Keratinocyte (primary cell): ENCODE measurements around the gene SLC28A3. TPM values are rescaled to one million over a fixed set of nuclear protein-coding genes. Genes with fewer than 3 reads are reported as not detected.

Experiments used
- DNase-seq: peaks from one replicate; pipeline ENCODE4 v3.0.0-alpha.2; 2011; ENCODE audit warnings: low read depth, missing footprints, low spot score
- FAIRE-seq: peaks from 2 replicates; lab custom pipeline; 2011; peaks lifted over from hg19 to GRCh38; lab: Jason Lieb, UNC
- H2AFZ ChIP-seq: 2 replicates; pipeline ENCODE4 v1.6.0; 2012; ENCODE audit warnings: low read length, control low read depth, inconsistent platforms; ENCODE audit not compliant: control insufficient read depth
- H3K27ac ChIP-seq: 2 replicates; pipeline ENCODE4 v1.5.1; 2011; ENCODE audit warnings: low read length; ENCODE audit not compliant: control insufficient read depth, insufficient read depth
- H3K27me3 ChIP-seq: 3 replicates; pipeline ENCODE4 v1.6.0; 2011; ENCODE audit warnings: low read length; ENCODE audit not compliant: control insufficient read depth, insufficient read depth; ENCODE audit errors: extremely low read depth
- H3K36me3 ChIP-seq, 2 experiments: 2 replicates in 1 of 2; 3 replicates in 1 of 2; pipeline ENCODE4 v1.5.1; 2011; ENCODE audit warnings: low read length in 2 of 2, mild to moderate bottlenecking in 1 of 2; ENCODE audit not compliant: control insufficient read depth in 2 of 2, insufficient read depth in 2 of 2; ENCODE audit errors: extremely low read depth in 1 of 2
- H3K4me1 ChIP-seq: 3 replicates; pipeline ENCODE4 v1.5.1; 2011; ENCODE audit warnings: low read length; ENCODE audit not compliant: control insufficient read depth, insufficient read depth; ENCODE audit errors: extremely low read depth
- H3K4me2 ChIP-seq: 3 replicates; pipeline ENCODE4 v1.6.0; 2011; ENCODE audit warnings: low read depth, low read length; ENCODE audit not compliant: control insufficient read depth, insufficient read depth; ENCODE audit errors: extremely low read depth
- H3K4me3 ChIP-seq, 3 experiments: fragments of 200-600 bp in 1 of 3; sonication (generic) in 1 of 3; 2 replicates in 2 of 3; 3 replicates in 1 of 3; pipeline ENCODE4 v1.5.1; 2011 to 2016; ENCODE audit warnings: low read length in 3 of 3, mild to moderate bottlenecking in 3 of 3, control low read depth in 2 of 3, inconsistent platforms in 1 of 3, low read depth in 1 of 3, mixed read lengths in 1 of 3, mixed run types in 1 of 3, moderate library complexity in 1 of 3; ENCODE audit not compliant: control insufficient read depth in 2 of 3, insufficient read depth in 2 of 3; ENCODE audit errors: extremely low read depth in 1 of 3
- H3K79me2 ChIP-seq: 2 replicates; pipeline ENCODE4 v1.6.0; 2012; ENCODE audit warnings: low read length; ENCODE audit not compliant: control insufficient read depth, insufficient read depth
- H3K9ac ChIP-seq: 3 replicates; pipeline ENCODE4 v1.6.0; 2011; ENCODE audit warnings: low read length; ENCODE audit not compliant: control insufficient read depth, insufficient read depth; ENCODE audit errors: extremely low read depth
- H3K9me1 ChIP-seq: 3 replicates; pipeline ENCODE4 v1.6.0; 2011; ENCODE audit warnings: low read length; ENCODE audit not compliant: control insufficient read depth, insufficient read depth; ENCODE audit errors: extremely low read depth
- H3K9me3 ChIP-seq: 2 replicates; pipeline ENCODE4 v1.5.1; 2012; ENCODE audit warnings: low read depth, low read length; ENCODE audit not compliant: control insufficient read depth
- H4K20me1 ChIP-seq: 3 replicates; pipeline ENCODE4 v1.6.0; 2011; ENCODE audit warnings: low read length; ENCODE audit not compliant: control insufficient read depth, insufficient read depth; ENCODE audit errors: extremely low read depth
- CTCF ChIP-seq, 3 experiments: IDR thresholded peaks in 1 of 3; conservative IDR thresholded peaks in 1 of 3; optimal IDR thresholded peaks in 1 of 3; 2 replicates in 2 of 3; 3 replicates in 1 of 3; pipeline versions ENCODE3 to v1.5.1; 2011; ENCODE audit warnings: low read length in 3 of 3, mild to moderate bottlenecking in 3 of 3, moderate library complexity in 2 of 3, control low read depth in 1 of 3, inconsistent platforms in 1 of 3; ENCODE audit not compliant: insufficient read depth in 2 of 3; ENCODE audit errors: extremely low read depth in 1 of 3
- EZH2 ChIP-seq: IDR thresholded peaks from one replicate; pipeline ENCODE4 v1.6.1; 2012; ENCODE audit warnings: inconsistent platforms, mild to moderate bottlenecking, low read length, moderate library complexity
- dilution Hi-C: fragments of 300-500 bp; cut with MboI; formaldehyde crosslinking; loops from one replicate; pipeline ENCODE4 v1.7.0; 2020; ENCODE audit warnings: low sequenced_read_pairs; ENCODE audit not compliant: extremely low pct_ligation_motif_present
- polyA plus RNA-seq, 5 experiments: library from polyadenylated mRNA; depleted of rRNA in 3 of 5; stranded (reverse) in 3 of 5; stranded (forward) in 1 of 5; unstranded in 1 of 5; fragments of >200 nt; gene quantifications; 1 replicate in 1 of 5; 2 replicates in 3 of 5; 3 replicates in 1 of 5; pipeline versions ENCODE4 v1.2.1 to v1.2.3, GENCODE V29; 2011 to 2012; ENCODE audit warnings: missing spikeins in 2 of 5, low read depth in 1 of 5, low replicate concordance in 1 of 5

The SLC28A3 gene
- polyA plus RNA-seq, 1 donor (not counting 4 experiments of a cell fraction or from before 2014, with no cell fraction given): 2.4 TPM

GRCh38 chr9:84264307-84265029 lies 76.1 kb downstream of the SLC28A3 start:
- Histone ChIP-seq H3K27ac (no peak overlapping the region), H3K4me3 (no peak overlapping the region), H3K9ac (no peak overlapping the region), H3K27me3 (no peaks in the 10 kb centered on the region), H3K9me3 (no peaks in the 10 kb centered on the region), H3K4me2 (no peak overlapping the region), H2AFZ (no peak overlapping the region), H3K9me1 (no peaks in the 10 kb centered on the region), H3K36me3 (no peaks in the 10 kb centered on the region), H4K20me1 (no peaks in the 10 kb centered on the region), H3K4me1 (no peaks in the 10 kb centered on the region), H3K79me2 (no peaks in the 10 kb centered on the region)
- dilution Hi-C loops: no loop called here
- no peak for DNase-seq
- TF ChIP-seq EZH2 (no peak), CTCF (optimal IDR thresholded peaks at IDR 0.05 in 1 of 3, IDR thresholded peaks at IDR 0.05 in 1 of 3, conservative IDR thresholded peaks at IDR 0.05 in 1 of 3; ENCODE audit: extremely low read depth in 1 of 3, insufficient read depth in 2 of 3, low read length in 3 of 3) (no peak)
- no peak for FAIRE-seq

- TF ChIP-seq CTCF (optimal IDR thresholded peaks at IDR 0.05 in 1 of 3, IDR thresholded peaks at IDR 0.05 in 1 of 3, conservative IDR thresholded peaks at IDR 0.05 in 1 of 3; ENCODE audit: extremely low read depth in 1 of 3, insufficient read depth in 2 of 3, low read length in 3 of 3) (peak; percentile 87 to 98 (median 93)), EZH2 (no peak)
- peak; percentile 91 for FAIRE-seq
These were observed 79.3 kb downstream of the SLC28A3 start for GRCh38 chr9:84261070-84261746.

More at GRCh38 chr9:84261070-84261746, 79.3 kb downstream of the SLC28A3 start:
- Histone ChIP-seq H3K27ac (no peak overlapping the region), H3K36me3 (no peaks in the 10 kb centered on the region), H3K4me3 (peak overlapping the region in 1 of 3 experiments; percentile 23), H3K9ac (no peak overlapping the region), H3K4me1 (no peaks in the 10 kb centered on the region), H3K9me1 (no peaks in the 10 kb centered on the region), H3K27me3 (no peaks in the 10 kb centered on the region), H3K4me2 (peak overlapping the region; percentile 59), H3K9me3 (no peaks in the 10 kb centered on the region), H4K20me1 (no peaks in the 10 kb centered on the region), H2AFZ (no peak overlapping the region), H3K79me2 (no peaks in the 10 kb centered on the region)
- DNase-seq: peak; percentile 28
- dilution Hi-C loops: no loop called here
